GOT3 (cell line): Measurements from ENCODE around the gene RAB8A.
"Not testable (repeated sequence)": the region's sequence is repeated elsewhere in the genome, so short reads cannot be mapped to it uniquely, and the experiment has no call there.

ENCODE experiments used
- DNase-seq: peaks from one replicate; lab custom pipeline; 2025; ENCODE audit warnings: mixed read lengths; lab: John Stamatoyannopoulos, UW

Gene RAB8A

DNA sequence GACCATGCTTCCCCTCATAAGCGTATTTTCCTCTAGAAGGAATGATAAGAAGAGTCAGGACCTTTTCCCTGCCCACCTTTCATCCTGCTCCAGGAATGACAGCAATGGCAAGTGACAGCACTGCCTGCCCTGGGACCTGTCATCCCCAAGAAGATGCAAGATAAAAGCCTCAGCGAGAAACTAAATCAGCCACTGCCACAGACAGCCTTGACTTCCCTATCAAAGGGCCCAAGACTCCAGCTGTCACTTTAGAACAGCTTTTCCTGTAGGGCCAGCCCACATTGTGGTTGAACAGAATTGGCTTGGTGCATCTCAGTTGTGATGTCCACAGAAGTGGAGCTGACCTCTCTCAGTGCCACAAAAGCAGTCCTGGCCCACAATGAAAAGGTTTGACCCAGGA lies 1.1 kb downstream of the RAB8A start:
- no peak for DNase-seq

- DNase-seq, result no peak
Observed at GRCh38 chr19:16113727-16114126, 2.0 kb downstream of the RAB8A start.

- DNase-seq, result no peak
Observed at GRCh38 chr19:16115301-16116039, 3.8 kb downstream of the RAB8A start.

- no peak for DNase-seq
Observed at GRCh38 chr19:16116067-16116466, 4.4 kb downstream of the RAB8A start.

GRCh38 chr19:16117594-16118033 lies 5.9 kb downstream of the RAB8A start:
- DNase-seq, result no peak

- no peak for DNase-seq
Observed at GRCh38 chr19:16118489-16119033, 6.9 kb downstream of the RAB8A start.

- not testable (repeated sequence) for DNase-seq
Observed at GRCh38 chr19:16119075-16119857, 7.6 kb downstream of the RAB8A start.

GRCh38 chr19:16121141-16121540 lies 9.5 kb downstream of the RAB8A start:
- no peak for DNase-seq

GRCh38 chr19:16121967-16122366 lies 10.3 kb downstream of the RAB8A start:
- DNase-seq, result no peak

DNA sequence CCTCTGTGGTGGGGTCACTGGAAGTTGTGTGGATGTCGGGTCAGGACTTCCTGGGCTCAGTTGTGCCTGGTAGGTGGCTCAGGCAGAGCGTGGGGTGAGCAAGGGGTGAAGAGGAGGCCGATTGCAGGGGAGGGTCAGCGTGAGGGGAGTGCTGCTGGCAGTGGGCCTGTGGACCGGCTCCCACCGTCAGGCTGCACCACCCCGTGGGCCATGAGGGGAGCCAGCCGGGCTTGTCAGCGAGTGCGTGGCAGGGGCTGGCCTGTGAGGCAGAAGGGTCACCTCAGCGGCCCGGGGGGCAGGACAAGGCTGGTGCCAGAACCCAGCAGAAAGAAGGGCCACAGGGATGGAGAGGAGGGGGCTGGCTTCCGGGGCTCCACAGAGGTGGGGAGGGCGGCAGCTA lies 13.3 kb downstream of the RAB8A start:
- no peak for DNase-seq

- DNase-seq, result no peak
Observed at GRCh38 chr19:16125737-16126495, 14.2 kb downstream of the RAB8A start.

DNA sequence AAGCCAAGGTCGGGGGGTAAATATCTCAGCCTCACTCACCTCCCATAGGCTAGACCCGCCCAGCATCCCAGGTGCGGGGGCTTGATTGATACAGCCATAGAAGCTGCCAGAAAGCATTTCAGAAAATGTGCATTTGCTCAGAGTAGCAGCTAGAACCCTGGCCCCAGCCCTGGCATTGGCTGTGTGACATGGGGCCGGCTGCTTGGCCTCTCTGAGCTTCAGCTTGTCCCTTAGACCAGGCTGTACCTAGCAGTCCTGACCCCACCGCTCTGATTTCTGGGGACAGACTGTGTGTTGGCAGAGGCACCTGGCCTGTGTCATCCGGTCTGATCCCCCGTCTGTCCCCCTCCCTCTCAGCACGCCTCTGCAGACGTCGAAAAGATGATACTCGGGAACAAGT lies 15.4 kb downstream of the RAB8A start:
- DNase-seq, result no peak

DNA sequence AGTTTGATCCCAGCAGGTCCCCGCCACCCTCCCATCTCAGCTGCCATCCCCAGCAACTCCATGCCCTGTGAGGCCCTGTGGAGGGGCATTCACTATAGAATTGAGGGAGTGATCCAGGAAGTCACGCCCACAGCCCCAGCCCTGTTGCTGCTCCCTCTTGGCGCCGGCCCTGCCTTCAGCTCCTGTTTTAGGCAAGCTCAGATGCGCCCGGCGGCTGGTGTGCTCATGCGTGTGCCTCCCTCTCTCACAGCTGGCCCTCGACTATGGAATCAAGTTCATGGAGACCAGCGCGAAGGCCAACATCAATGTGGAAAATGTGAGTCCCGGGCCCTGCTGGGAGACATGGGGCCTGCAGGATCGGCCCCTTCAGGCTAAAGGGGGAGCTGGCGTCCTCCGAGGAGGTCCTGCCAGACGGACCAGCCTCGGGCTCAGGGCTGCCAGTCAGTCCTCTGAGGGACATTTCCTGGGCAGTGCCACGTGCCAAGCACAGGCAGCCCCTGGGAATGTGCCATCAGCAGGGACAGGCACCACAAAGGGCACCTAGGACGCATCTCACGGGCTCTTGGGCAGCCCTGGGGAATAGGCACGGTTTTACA lies 16.2 kb downstream of the RAB8A start:
- no peak for DNase-seq

- DNase-seq, result no peak
Observed at GRCh38 chr19:16131648-16132047, 20.0 kb downstream of the RAB8A start.

GRCh38 chr19:16133818-16134217 lies 22.1 kb downstream of the RAB8A start:
- no peak for DNase-seq

GRCh38 chr19:16134510-16134909 lies 22.8 kb downstream of the RAB8A start:
- no peak for DNase-seq

- no peak for DNase-seq
Observed at GRCh38 chr19:16135430-16136127, 23.9 kb downstream of the RAB8A start.

DNA sequence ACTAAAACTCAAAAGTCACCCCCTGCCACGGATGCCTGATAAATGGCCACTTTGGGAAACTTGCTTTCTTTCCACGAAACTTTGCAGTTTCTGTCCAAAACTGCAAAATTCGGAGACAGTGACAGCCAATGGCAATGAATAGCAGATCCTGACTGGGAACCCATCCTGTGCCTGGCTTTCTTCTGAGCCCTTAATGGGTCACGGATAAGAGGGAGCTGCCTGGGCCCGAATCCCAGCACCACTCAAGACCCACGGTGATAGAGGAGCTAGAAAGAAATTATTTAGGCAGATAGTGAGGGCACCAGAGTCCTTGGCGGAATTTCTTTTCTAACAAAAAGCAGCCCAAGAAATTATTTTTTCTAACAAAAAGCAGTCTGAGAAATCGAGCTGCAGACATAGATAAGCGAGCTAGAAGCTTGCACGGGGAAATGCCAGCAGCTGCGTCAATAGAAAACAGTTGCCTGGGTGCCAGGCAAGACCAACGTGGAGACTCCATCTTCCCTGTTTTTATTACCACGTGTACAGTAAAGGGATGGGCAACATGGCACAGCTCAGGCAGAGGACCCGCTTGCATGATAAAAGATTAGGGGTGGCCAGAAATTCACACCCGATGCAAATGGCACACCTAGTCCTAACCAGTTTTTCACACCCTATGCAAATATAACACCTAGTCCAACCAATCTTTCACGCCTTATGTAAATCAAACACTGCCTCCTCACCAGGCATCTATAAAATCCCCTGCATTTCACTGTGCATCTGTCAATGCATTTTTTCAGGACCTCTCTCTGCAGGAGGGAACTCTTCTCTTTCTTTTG lies 24.7 kb downstream of the RAB8A start:
- no peak for DNase-seq

- no peak for DNase-seq
Observed at GRCh38 chr19:16139752-16140151, 28.1 kb downstream of the RAB8A start.

DNA sequence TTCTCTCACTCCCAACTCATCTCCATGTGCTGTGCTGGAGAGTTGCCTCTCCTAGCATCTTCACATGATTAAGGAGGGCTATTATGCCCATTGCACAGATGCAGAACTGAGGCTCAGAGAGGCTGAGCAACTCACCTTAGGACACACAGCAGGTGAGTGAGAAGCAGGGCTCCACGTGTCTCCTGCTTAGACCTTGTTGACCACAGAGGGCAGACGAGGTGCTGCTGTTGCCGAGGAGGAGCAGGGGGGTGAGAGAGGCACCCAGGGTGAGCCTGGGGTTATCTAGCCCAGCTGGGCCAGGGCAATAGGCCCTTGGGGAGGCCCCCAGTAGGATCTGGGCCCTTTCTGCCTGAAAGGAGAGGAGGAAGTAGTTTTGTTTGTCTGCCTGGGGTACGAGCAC lies 29.4 kb downstream of the RAB8A start:
- DNase-seq, result no peak
